GM12878 (cell line): ENCODE results near the gene MARF1. TPM values are rescaled to one million over a fixed set of nuclear protein-coding genes. Genes with fewer than 3 reads are reported as not detected.
"Not testable (repeated sequence)": the region's sequence is repeated elsewhere in the genome, so short reads cannot be mapped to it uniquely, and the experiment has no call there.

ENCODE experiments used
- ATAC-seq: fragments of 200-7000 bp; cut with Tn5 transposase; 3 replicates; pipeline ENCODE4 v1.9.1; 2020; ENCODE audit warnings: mild to moderate bottlenecking, moderate library complexity
- BruUV-seq: library from RNA; stranded (reverse); fragments of 400-500 nt; replicated peaks from 2 replicates; lab custom pipeline; 2021; lab: Mats Ljungman, UMichigan
- CTCF ChIA-PET: fragments of 300-600 bp; sonication (Branson Sonifier 250); formaldehyde crosslinking; extraction: SDS; loops from one replicate; lab custom pipeline; 2021; ENCODE audit warnings: inconsistent platforms; lab: Yijun Ruan, JAX
- POLR2A ChIA-PET: fragments of 350-600 bp; formaldehyde crosslinking; extraction: SDS; loops from one replicate; lab custom pipeline; 2021; ENCODE audit warnings: inconsistent platforms; lab: Charles Lee
- RAD21 ChIA-PET: fragments of 300-600 bp; sonication (Branson Sonifier 250); formaldehyde crosslinking; loops from one replicate; lab custom pipeline; 2023; ENCODE audit warnings: antibody characterized with exemption; ENCODE audit not compliant: unreplicated experiment; lab: Charles Lee
- SMC1A ChIA-PET: fragments of 300-600 bp; sonication (Branson Sonifier 250); formaldehyde crosslinking; loops from one replicate; lab custom pipeline; 2023; ENCODE audit not compliant: unreplicated experiment, uncharacterized antibody; lab: Charles Lee
- DNase-seq: peaks from one replicate; pipeline ENCODE4 v3.0.0-alpha.2; 2011; ENCODE audit warnings: low read depth, low spot score
- FAIRE-seq: peaks from 3 replicates; lab custom pipeline; 2011; peaks lifted over from hg19 to GRCh38; lab: Jason Lieb, UNC
- H2AFZ ChIP-seq: 2 replicates; pipeline ENCODE4 v1.6.0; 2011; ENCODE audit warnings: low read depth, low read length, control low read depth; ENCODE audit not compliant: control insufficient read depth
- H3K27ac ChIP-seq: 2 replicates; pipeline ENCODE4 v1.5.1; 2011; ENCODE audit warnings: control low read depth; ENCODE audit not compliant: control insufficient read depth, insufficient read depth
- H3K27me3 ChIP-seq, 2 experiments: replicated peaks in 1 of 2; 2 replicates each; pipeline versions ENCODE4 v1.6.0 to v1.6.1; 2011; ENCODE audit warnings: low read length in 1 of 2; ENCODE audit not compliant: control insufficient read depth in 2 of 2, insufficient read depth in 2 of 2
- H3K36me3 ChIP-seq, 2 experiments: 2 replicates each; pipeline ENCODE4 v1.5.1; 2011; ENCODE audit warnings: low read length in 1 of 2; ENCODE audit not compliant: control insufficient read depth in 2 of 2, insufficient read depth in 2 of 2
- H3K4me1 ChIP-seq: 2 replicates; pipeline ENCODE4 v1.6.1; 2011; ENCODE audit warnings: mild to moderate bottlenecking, low read length, moderate library complexity, mixed read lengths; ENCODE audit not compliant: control insufficient read depth, insufficient read depth
- H3K4me2 ChIP-seq: 2 replicates; pipeline ENCODE4 v1.6.0; 2011; ENCODE audit warnings: control low read depth; ENCODE audit not compliant: control insufficient read depth, insufficient read depth
- H3K4me3 ChIP-seq: fragments of 200-600 bp; sonication (generic); 2 replicates; pipeline ENCODE4 v1.5.1; 2016
- H3K79me2 ChIP-seq: 2 replicates; pipeline ENCODE4 v1.6.0; 2011; ENCODE audit warnings: low read length; ENCODE audit not compliant: control insufficient read depth, insufficient read depth
- H3K9ac ChIP-seq: 2 replicates; pipeline ENCODE4 v1.8.0; 2011; ENCODE audit warnings: low read length, control low read depth, mixed read lengths; ENCODE audit not compliant: control insufficient read depth, insufficient read depth
- H3K9me3 ChIP-seq: replicated peaks from 3 replicates; pipeline ENCODE4 v1.5.1; 2011; ENCODE audit warnings: mild to moderate bottlenecking, low read length; ENCODE audit not compliant: control insufficient read depth, insufficient read depth
- H4K20me1 ChIP-seq: 2 replicates; pipeline ENCODE4 v1.6.0; 2011; ENCODE audit not compliant: control insufficient read depth, insufficient read depth
- NFYA ChIP-seq: IDR thresholded peaks from 2 replicates; pipeline ENCODE4 v1.6.1; 2011; ENCODE audit warnings: low read depth, mild to moderate bottlenecking, low read length, improper control_type of control experiment, borderline replicate concordance
- RFX5 ChIP-seq: IDR thresholded peaks from 2 replicates; pipeline ENCODE4 v1.6.1; 2011; ENCODE audit warnings: low read depth, low read length, improper control_type of control experiment
- SREBF2 ChIP-seq: IDR thresholded peaks from 2 replicates; pipeline ENCODE4 v1.6.1; 2012; ENCODE audit warnings: mild to moderate bottlenecking, low read length
- WRNIP1 ChIP-seq: IDR thresholded peaks from 2 replicates; pipeline ENCODE4 v1.6.1; 2011; ENCODE audit warnings: low read depth, low read length, improper control_type of control experiment, borderline replicate concordance
- WGBS: methylation state at CpG from one replicate; pipeline ENCODE4 v1.1.6; 2016; ENCODE audit warnings: low lambda C conversion rate; ENCODE audit not compliant: insufficient replicate concordance, insufficient coverage; ENCODE audit errors: missing lambda C conversion rate; 5-methylcytosine and 5-hydroxymethylcytosine counted together
- in situ Hi-C: fragments of 300-500 bp; cut with MboI; formaldehyde crosslinking; loops from 9 replicates; pipeline ENCODE4 v1.14.3; 2018; ENCODE audit warnings: mixed read lengths
- intact Hi-C: fragments of 100-400 bp; cut with micrococcal nuclease; formaldehyde crosslinking; loops from one replicate; pipeline ENCODE4 v1.14.2; 2022; ENCODE audit not compliant: unreplicated experiment
- polyA plus RNA-seq, 11 experiments: library from polyadenylated mRNA; depleted of rRNA in 4 of 11; unstranded in 6 of 11; stranded (reverse) in 5 of 11; fragments of >200 nt; fragmentation: Nextera tagmentation in 4 of 11; fragmentation: Illumina TruSeq in 1 of 11; extraction: Ambion mirVana in 4 of 11; extraction: Trizol in 1 of 11; gene quantifications; 1 replicate in 1 of 11; 2 replicates in 10 of 11; pipeline versions ENCODE4 v1.2.1 to v1.2.3, GENCODE V29; 2011 to 2016; ENCODE audit warnings: inconsistent platforms in 2 of 11, missing spikeins in 2 of 11, low read depth in 1 of 11
- total RNA-seq, 4 experiments: library from RNA; depleted of rRNA in 3 of 4; stranded (reverse); fragments of >200 nt in 3 of 4; fragmentation: Illumina TruSeq in 1 of 4; extraction: Trizol in 1 of 4; gene quantifications; 2 replicates each; pipeline versions ENCODE4 v1.2.1 to v1.2.3, GENCODE V29; 2013 to 2021
- TF ChIP-seq, protein P1 (sequence below): fragments of 450-650 bp; IDR thresholded peaks from 2 replicates; pipeline ENCODE4 v1.6.1; 2017; ENCODE audit warnings: mild to moderate bottlenecking, moderate library complexity

MARF1 gene
- total and polyA plus RNA-seq, 10 of the 15 experiments (the other 5 are each of a cell fraction or from before 2014, with no cell fraction given): 4.5 to 40.1 (median 14.0) TPM

DNA sequence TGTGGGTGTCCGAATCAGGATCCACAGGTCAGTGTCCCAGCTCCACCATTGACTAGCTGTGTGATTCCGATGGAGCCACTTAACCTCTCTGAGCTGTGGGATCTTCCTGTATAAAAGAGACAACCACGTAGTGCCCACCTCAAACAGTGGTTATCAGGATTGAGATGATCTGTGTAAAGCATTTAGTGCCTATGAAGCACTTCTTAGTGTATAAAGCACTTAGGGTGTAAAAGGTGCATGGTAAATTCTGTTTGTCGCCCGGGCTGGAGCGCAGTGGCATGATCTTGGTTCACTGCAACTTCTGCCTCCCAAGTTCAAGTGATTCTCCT lies 95.2 kb downstream of the MARF1 start (continued):
- TF ChIP-seq, protein P1, sequence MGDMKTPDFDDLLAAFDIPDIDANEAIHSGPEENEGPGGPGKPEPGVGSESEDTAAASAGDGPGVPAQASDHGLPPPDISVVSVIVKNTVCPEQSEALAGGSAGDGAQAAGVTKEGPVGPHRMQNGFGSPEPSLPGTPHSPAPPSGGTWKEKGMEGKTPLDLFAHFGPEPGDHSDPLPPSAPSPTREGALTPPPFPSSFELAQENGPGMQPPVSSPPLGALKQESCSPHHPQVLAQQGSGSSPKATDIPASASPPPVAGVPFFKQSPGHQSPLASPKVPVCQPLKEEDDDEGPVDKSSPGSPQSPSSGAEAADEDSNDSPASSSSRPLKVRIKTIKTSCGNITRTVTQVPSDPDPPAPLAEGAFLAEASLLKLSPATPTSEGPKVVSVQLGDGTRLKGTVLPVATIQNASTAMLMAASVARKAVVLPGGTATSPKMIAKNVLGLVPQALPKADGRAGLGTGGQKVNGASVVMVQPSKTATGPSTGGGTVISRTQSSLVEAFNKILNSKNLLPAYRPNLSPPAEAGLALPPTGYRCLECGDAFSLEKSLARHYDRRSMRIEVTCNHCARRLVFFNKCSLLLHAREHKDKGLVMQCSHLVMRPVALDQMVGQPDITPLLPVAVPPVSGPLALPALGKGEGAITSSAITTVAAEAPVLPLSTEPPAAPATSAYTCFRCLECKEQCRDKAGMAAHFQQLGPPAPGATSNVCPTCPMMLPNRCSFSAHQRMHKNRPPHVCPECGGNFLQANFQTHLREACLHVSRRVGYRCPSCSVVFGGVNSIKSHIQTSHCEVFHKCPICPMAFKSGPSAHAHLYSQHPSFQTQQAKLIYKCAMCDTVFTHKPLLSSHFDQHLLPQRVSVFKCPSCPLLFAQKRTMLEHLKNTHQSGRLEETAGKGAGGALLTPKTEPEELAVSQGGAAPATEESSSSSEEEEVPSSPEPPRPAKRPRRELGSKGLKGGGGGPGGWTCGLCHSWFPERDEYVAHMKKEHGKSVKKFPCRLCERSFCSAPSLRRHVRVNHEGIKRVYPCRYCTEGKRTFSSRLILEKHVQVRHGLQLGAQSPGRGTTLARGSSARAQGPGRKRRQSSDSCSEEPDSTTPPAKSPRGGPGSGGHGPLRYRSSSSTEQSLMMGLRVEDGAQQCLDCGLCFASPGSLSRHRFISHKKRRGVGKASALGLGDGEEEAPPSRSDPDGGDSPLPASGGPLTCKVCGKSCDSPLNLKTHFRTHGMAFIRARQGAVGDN: no peak
- TF ChIP-seq NFYA: no peak
- TF ChIP-seq RFX5: no peak
- no peak for TF ChIP-seq SREBF2
- no peak for TF ChIP-seq WRNIP1

DNA sequence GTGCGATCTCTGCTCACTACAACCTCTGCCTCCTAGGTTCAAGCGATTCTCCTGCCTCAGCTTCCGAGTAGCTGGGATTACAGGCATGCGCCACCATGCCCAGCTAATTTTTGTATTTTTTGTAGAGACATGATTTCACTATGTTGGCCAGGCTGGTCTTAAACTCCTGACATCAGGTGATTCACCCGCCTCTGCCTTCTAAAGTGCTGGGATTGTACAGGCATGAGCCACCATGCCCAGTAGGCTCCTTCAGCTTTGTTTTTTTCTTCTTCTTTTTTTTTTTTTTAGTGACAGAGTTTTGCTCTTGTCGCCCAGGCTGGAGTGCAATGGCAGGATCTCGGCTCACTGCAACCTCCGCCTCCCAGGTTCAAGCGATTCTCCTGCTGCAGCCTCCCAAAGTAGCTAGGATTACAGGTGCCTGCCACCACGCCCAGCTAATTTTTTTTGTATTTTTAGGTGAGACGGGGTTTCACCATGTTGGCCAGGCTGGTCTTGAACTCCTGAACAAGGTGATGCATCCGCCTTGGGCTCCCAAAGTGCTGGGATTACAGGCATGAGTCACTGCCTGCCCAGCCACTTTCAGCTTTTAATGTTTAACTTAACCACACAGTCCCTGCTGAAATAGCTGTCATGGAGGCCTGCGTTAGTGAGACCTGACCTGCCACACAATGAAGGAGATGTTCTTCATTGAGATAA lies 95.7 kb downstream of the MARF1 start:
- H3K27me3 ChIP-seq, CTCF ChIA-PET, H3K4me1 ChIP-seq, intact Hi-C loops, FAIRE-seq, in situ Hi-C loops, POLR2A ChIA-PET, H3K9ac ChIP-seq, BruUV-seq, H4K20me1 ChIP-seq, H3K79me2 ChIP-seq, H3K4me3 ChIP-seq, H3K4me2 ChIP-seq, H3K27ac ChIP-seq, DNase-seq, H3K36me3 ChIP-seq, H3K9me3 ChIP-seq, H2AFZ ChIP-seq: not testable (repeated sequence)
- ChIA-PET SMC1A (interaction anchor here (1.1 to 1.8 kb wide), 3 partner anchors 8 to 25 kb away, joined by 3 to 5 read pairs (median 3); no protein-coding TSS in a partner anchor), RAD21 (interaction anchor here (0.6 to 0.7 kb wide), 2 partner anchors 41 to 158 kb away, joined by 3 read pairs; no protein-coding TSS in a partner anchor)
- WGBS: 60% methylated on average over 12 of the region's 13 CpGs
- peak; percentile 43; the same call in 2 of the 3 replicates for ATAC-seq
